Measurements from ENCODE around the gene P2RX3. TPM values are rescaled to one million over a fixed set of nuclear protein-coding genes. Genes with fewer than 3 reads are reported as not detected.

P2RX3 gene
- total and polyA plus RNA-seq, 2 experiments from 2014 or later = not detected

DNA sequence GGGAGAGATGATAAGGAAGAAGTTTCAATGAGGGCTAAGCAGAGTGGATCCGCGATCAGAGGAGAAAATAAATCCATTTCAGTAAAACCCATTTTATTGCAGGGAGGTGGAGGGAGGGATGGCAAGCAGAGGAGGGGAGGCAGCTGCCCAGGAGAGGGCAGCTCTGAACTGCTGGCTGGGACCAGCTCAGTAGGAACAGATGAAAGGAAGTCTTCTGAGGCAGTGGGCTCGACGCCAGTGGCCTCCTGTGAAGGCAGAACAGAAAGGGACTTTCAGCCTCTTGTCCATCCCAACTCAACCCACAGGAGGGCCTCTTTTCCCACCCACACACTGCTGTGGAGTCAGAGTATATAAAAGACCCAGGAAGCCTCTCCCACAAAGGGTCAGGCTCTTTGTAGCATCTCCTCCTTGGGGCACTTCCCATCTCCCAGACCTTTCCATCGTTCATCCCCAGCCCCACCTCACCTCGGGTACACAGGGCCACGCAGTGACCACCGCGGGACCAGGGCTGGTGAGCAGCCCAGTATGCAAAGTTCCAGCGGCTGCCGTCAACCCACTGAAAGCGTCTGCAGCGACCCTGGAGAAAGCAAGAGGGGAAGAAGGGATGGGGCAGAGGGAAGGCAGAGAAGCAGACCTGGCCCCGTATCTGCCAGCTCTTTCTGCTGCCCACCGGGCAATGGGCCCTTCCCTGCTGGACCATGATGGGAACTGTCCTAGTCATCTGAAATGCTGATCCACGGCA, 49.3 kb downstream of the P2RX3 start:
- Histone ChIP-seq H3K36me3 (replicated peaks; ENCODE audit: insufficient read depth, low read depth) (no peaks in the 10 kb centered on the region), H2AFZ (no peak overlapping the region), H3K27me3 (peaks cover 11% of the 10 kb centered on the region), H3K9me3 (ENCODE audit: low read depth) (no peaks in the 10 kb centered on the region), H3K4me1 (ENCODE audit: insufficient read depth) (no peaks in the 10 kb centered on the region), H3K4me2 (no peak overlapping the region), H3K27ac (no peak overlapping the region), H3K79me2 (no peaks in the 10 kb centered on the region), H3K4me3 (no peak overlapping the region), H3K9me2 (replicated peaks; ENCODE audit: insufficient read depth) (no peaks in the 10 kb centered on the region), H4K20me1 (ENCODE audit: insufficient read depth, poor library complexity, severe bottlenecking) (no peaks in the 10 kb centered on the region)
- TF ChIP-seq EZH2phosphoT487 (IDR thresholded peaks at IDR 0.05; ENCODE audit: low read depth, severe bottlenecking, unreplicated experiment) (no peak), EZH2 (IDR thresholded peaks at IDR 0.05; ENCODE audit: borderline replicate concordance) (no peak)
- TF ChIP-seq, protein P1, sequence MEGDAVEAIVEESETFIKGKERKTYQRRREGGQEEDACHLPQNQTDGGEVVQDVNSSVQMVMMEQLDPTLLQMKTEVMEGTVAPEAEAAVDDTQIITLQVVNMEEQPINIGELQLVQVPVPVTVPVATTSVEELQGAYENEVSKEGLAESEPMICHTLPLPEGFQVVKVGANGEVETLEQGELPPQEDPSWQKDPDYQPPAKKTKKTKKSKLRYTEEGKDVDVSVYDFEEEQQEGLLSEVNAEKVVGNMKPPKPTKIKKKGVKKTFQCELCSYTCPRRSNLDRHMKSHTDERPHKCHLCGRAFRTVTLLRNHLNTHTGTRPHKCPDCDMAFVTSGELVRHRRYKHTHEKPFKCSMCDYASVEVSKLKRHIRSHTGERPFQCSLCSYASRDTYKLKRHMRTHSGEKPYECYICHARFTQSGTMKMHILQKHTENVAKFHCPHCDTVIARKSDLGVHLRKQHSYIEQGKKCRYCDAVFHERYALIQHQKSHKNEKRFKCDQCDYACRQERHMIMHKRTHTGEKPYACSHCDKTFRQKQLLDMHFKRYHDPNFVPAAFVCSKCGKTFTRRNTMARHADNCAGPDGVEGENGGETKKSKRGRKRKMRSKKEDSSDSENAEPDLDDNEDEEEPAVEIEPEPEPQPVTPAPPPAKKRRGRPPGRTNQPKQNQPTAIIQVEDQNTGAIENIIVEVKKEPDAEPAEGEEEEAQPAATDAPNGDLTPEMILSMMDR (IDR thresholded peaks at IDR 0.05; ENCODE audit: poor library complexity) = no peak
- DNase-seq (ENCODE audit: low spot score) = no peak
- 87% methylated on average over 16 of the region's 16 CpGs for WGBS (ENCODE audit: low lambda C conversion rate, missing lambda C conversion rate)

DNA sequence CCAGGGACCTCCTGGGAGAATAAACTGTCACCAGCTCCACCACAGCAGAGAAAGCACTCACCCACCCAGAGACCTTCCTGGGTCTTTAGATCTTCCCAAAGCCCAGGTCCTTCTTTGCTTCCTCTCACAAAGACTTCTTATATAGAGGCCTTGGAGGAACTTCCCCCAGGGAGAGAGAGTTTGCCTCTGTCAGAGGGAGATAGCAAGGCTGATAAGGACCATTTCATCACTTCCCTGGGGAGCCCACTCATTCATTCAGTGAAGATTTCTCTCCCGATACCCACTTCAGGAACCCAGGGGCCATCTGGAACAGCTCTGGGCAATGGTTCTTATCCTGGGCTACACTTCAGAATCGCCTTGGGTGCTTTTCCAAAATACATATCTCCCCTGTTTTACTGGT, 52.4 kb downstream of the P2RX3 start, which contains the start of gene PRG2:
TSS of gene PRG2 (minus strand) at position 116 of the 400 bp plus-strand sequence. CDS start 706 bp downstream, outside the sequence.
- no peak within 1 kb of the TSS for H3K4me3 ChIP-seq
- no peaks in the 10 kb centered on the region for H4K20me1 ChIP-seq (ENCODE audit: insufficient read depth, poor library complexity, severe bottlenecking)
- H3K4me1 ChIP-seq (ENCODE audit: insufficient read depth) = no peaks in the 10 kb centered on the region
- H2AFZ ChIP-seq = no peak within 1 kb of the TSS
- no peak within 1 kb of the TSS for H3K27ac ChIP-seq
- 60% methylated on average over 2 of the region's 2 CpGs for WGBS (ENCODE audit: low lambda C conversion rate, missing lambda C conversion rate)
- no peaks in the 10 kb centered on the region for H3K9me3 ChIP-seq (ENCODE audit: low read depth)
- H3K79me2 ChIP-seq = no peaks in the 10 kb centered on the region
- H3K27me3 ChIP-seq = peaks cover 11% of the 10 kb centered on the region
- H3K36me3 ChIP-seq (replicated peaks; ENCODE audit: insufficient read depth, low read depth) = no peaks in the 10 kb centered on the region
- no peak within 1 kb of the TSS for H3K4me2 ChIP-seq
- no peak for DNase-seq (ENCODE audit: low spot score)
- no peaks in the 10 kb centered on the region for H3K9me2 ChIP-seq (replicated peaks; ENCODE audit: insufficient read depth)
- TF ChIP-seq, protein P1 (IDR thresholded peaks at IDR 0.05; ENCODE audit: poor library complexity) = no peak
- TF ChIP-seq EZH2 (IDR thresholded peaks at IDR 0.05; ENCODE audit: borderline replicate concordance) = no peak
- TF ChIP-seq EZH2phosphoT487 (IDR thresholded peaks at IDR 0.05; ENCODE audit: low read depth, severe bottlenecking, unreplicated experiment) = no peak

- no peaks in the 10 kb centered on the region for H3K36me3 ChIP-seq (replicated peaks; ENCODE audit: insufficient read depth, low read depth)
- 86% methylated on average over 3 of the region's 3 CpGs for WGBS (ENCODE audit: low lambda C conversion rate, missing lambda C conversion rate)
- no peak overlapping the region for H2AFZ ChIP-seq
- H3K4me2 ChIP-seq = no peak overlapping the region
- TF ChIP-seq EZH2phosphoT487 (IDR thresholded peaks at IDR 0.05; ENCODE audit: low read depth, severe bottlenecking, unreplicated experiment) (no peak), EZH2 (IDR thresholded peaks at IDR 0.05; ENCODE audit: borderline replicate concordance) (no peak)
- TF ChIP-seq, protein P1 (IDR thresholded peaks at IDR 0.05; ENCODE audit: poor library complexity) = no peak
- no peak overlapping the region for H3K4me3 ChIP-seq
- DNase-seq (ENCODE audit: low spot score) = no peak
- peaks cover 11% of the 10 kb centered on the region for H3K27me3 ChIP-seq
- no peaks in the 10 kb centered on the region for H3K9me3 ChIP-seq (ENCODE audit: low read depth)
- H4K20me1 ChIP-seq (ENCODE audit: insufficient read depth, poor library complexity, severe bottlenecking) = no peaks in the 10 kb centered on the region
- H3K27ac ChIP-seq = no peak overlapping the region
- no peaks in the 10 kb centered on the region for H3K4me1 ChIP-seq (ENCODE audit: insufficient read depth)
- no peaks in the 10 kb centered on the region for H3K79me2 ChIP-seq
- H3K9me2 ChIP-seq (replicated peaks; ENCODE audit: insufficient read depth) = no peaks in the 10 kb centered on the region
Measured at GRCh38 chr11:57391111-57391510, 53.0 kb downstream of the P2RX3 start.
